ENCODE measurements around the gene OSBPL5. TPM values are rescaled to one million over a fixed set of nuclear protein-coding genes. Genes with fewer than 3 reads are reported as not detected.

Gene OSBPL5
- total RNA-seq, 1 donor from 2014 or later = 31.4 TPM

- H3K36me3 Mint-ChIP-seq (ENCODE audit: low read depth) = no peaks in the 10 kb centered on the region
- DNase-seq (ENCODE audit: low read depth, low spot score) = no peak
- TF ChIP-seq, protein P1, sequence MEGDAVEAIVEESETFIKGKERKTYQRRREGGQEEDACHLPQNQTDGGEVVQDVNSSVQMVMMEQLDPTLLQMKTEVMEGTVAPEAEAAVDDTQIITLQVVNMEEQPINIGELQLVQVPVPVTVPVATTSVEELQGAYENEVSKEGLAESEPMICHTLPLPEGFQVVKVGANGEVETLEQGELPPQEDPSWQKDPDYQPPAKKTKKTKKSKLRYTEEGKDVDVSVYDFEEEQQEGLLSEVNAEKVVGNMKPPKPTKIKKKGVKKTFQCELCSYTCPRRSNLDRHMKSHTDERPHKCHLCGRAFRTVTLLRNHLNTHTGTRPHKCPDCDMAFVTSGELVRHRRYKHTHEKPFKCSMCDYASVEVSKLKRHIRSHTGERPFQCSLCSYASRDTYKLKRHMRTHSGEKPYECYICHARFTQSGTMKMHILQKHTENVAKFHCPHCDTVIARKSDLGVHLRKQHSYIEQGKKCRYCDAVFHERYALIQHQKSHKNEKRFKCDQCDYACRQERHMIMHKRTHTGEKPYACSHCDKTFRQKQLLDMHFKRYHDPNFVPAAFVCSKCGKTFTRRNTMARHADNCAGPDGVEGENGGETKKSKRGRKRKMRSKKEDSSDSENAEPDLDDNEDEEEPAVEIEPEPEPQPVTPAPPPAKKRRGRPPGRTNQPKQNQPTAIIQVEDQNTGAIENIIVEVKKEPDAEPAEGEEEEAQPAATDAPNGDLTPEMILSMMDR (conservative IDR thresholded peaks at IDR 0.05) = no peak
- peaks cover 7% of the 10 kb centered on the region for H3K4me1 Mint-ChIP-seq
- no peaks in the 10 kb centered on the region for H3K9me3 Mint-ChIP-seq
- H3K4me3 Mint-ChIP-seq = no peak overlapping the region
- no peak overlapping the region for H3K27ac Mint-ChIP-seq (ENCODE audit: unreplicated experiment)
- no peaks in the 10 kb centered on the region for H3K27me3 Mint-ChIP-seq (ENCODE audit: low read depth)
Observed at GRCh38 chr11:3192511-3193372, 27.6 kb upstream of the OSBPL5 start.

DNA sequence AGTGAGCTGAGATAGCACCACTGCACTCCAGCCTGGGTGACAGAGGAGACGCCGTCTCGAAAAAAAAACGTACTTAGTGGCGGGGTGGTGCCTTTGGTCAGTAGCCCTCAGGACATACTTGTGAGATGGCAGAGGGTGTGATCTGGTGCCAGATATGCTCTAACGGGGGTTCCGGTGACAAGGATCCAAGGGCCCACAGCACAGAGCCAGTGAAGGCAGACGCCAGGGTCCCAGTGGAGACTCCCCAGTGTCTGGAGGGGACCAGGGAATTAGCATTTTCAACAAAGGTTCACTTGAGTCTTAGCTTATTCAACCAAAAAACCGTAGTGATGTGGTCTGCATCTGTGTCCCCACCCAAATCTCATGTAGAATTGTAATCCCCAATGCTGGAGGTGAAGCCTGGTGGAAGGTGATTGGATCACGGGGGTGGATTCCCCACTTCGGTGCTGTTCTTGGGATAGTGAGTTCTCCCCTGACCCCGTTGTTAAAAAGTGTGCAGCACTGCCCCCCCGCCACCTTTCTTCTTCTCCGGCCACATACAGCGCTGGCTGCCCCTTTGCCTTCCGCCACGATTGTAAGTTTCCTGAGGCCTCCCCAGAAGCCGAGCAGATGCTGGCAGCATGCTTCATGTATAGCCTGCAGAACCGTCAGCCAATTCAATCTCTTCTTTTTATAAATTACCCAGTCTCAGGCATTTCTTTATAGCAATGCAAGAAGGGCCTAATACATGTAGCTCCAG, 26.6 kb upstream of the OSBPL5 start:
- H3K36me3 Mint-ChIP-seq (ENCODE audit: low read depth) = no peaks in the 10 kb centered on the region
- H3K4me3 Mint-ChIP-seq = no peak overlapping the region
- no peak overlapping the region for H3K27ac Mint-ChIP-seq (ENCODE audit: unreplicated experiment)
- H3K4me1 Mint-ChIP-seq = peaks cover 7% of the 10 kb centered on the region
- TF ChIP-seq, protein P1 (conservative IDR thresholded peaks at IDR 0.05) = no peak
- no peaks in the 10 kb centered on the region for H3K9me3 Mint-ChIP-seq
- H3K27me3 Mint-ChIP-seq (ENCODE audit: low read depth) = peaks cover 3% of the 10 kb centered on the region
- no peak for DNase-seq (ENCODE audit: low read depth, low spot score)

DNA sequence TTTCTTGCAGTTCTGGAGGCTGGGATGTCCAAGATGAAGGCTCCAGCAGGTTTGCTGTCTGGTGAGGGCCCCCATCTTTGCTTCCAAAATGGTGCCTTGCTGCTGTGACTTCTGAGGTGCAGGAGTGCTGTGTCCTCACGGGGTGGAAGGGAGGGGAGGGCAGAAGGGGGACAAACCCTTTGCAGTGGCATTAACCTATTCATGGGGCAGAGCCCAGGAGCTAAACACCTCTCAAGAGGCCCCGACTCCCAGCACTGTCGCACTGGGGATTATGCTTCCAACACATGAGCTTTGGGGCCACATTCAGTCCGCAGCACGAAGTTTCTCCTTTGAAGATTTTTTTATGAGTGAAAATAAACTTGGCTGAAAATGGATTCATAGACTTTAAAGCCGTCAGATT, 25.5 kb upstream of the OSBPL5 start:
- no peak overlapping the region for H3K27ac Mint-ChIP-seq (ENCODE audit: unreplicated experiment)
- H3K36me3 Mint-ChIP-seq (ENCODE audit: low read depth) = no peaks in the 10 kb centered on the region
- H3K9me3 Mint-ChIP-seq = no peaks in the 10 kb centered on the region
- H3K27me3 Mint-ChIP-seq (ENCODE audit: low read depth) = peaks cover 3% of the 10 kb centered on the region
- H3K4me3 Mint-ChIP-seq = no peak overlapping the region
- peaks cover 7% of the 10 kb centered on the region for H3K4me1 Mint-ChIP-seq
- DNase-seq (ENCODE audit: low read depth, low spot score) = no peak
- TF ChIP-seq, protein P1 (conservative IDR thresholded peaks at IDR 0.05) = no peak

GRCh38 chr11:3189886-3190583, 24.9 kb upstream of the OSBPL5 start:
- Mint-ChIP-seq H3K27ac (ENCODE audit: unreplicated experiment) (no peak overlapping the region), H3K4me1 (peaks cover 7% of the 10 kb centered on the region), H3K9me3 (no peaks in the 10 kb centered on the region), H3K4me3 (no peak overlapping the region), H3K36me3 (ENCODE audit: low read depth) (no peaks in the 10 kb centered on the region), H3K27me3 (ENCODE audit: low read depth) (peaks cover 3% of the 10 kb centered on the region)
- DNase-seq (ENCODE audit: low read depth, low spot score) = no peak
- TF ChIP-seq, protein P1 (conservative IDR thresholded peaks at IDR 0.05) = no peak

DNA sequence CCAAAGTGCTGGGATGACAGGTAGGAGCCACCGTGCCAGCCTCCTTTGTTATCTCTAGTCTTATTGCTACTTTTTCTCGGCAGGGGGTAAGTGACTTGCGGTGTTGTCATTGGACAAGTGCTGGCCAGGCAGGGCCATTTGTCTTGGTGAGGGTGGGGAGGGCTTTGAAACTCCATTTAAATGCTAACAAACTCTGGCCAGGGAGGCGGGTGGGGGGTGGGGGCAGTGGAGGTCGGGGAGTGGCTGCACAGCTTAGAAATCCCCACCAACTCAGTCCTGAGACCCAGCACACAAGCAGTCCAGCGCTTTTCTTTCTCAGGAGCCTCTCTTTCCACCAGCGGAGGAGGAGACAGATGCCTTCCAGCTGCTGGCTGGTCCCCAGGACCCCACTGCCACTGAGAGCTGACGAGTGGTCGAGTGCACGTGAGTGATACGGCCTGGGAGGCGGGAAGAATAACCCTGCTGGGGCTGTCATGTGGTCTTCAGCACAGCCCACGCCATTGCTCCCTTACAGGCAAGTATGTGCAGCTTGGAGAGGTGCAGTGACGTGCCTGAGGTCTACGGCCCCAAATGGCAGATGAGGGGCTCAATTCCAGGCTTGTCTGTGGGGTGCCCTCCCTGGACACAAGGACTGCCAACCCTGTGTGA, 24.2 kb upstream of the OSBPL5 start:
- H3K4me1 Mint-ChIP-seq = peaks cover 7% of the 10 kb centered on the region
- H3K27me3 Mint-ChIP-seq (ENCODE audit: low read depth) = peaks cover 3% of the 10 kb centered on the region
- no peak for DNase-seq (ENCODE audit: low read depth, low spot score)
- H3K27ac Mint-ChIP-seq (ENCODE audit: unreplicated experiment) = no peak overlapping the region
- TF ChIP-seq, protein P1 (conservative IDR thresholded peaks at IDR 0.05) = no peak
- H3K36me3 Mint-ChIP-seq (ENCODE audit: low read depth) = no peaks in the 10 kb centered on the region
- no peaks in the 10 kb centered on the region for H3K9me3 Mint-ChIP-seq
- H3K4me3 Mint-ChIP-seq = no peak overlapping the region
